Fibroblast of lung (primary cell): ENCODE results near the gene CAMSAP3. TPM values are rescaled to one million over a fixed set of nuclear protein-coding genes. Genes with fewer than 3 reads are reported as not detected.
A peak's percentile ranks its signal among the peaks of the same experiment; 100 is the strongest.

Experiments used
- DNase-seq, 2 donors: peaks; one replicate each; pipeline versions ENCODE4 v3.0.0 to v3.0.0-alpha.2; 2010; ENCODE audit warnings: low read depth in 2 of 2
- H2AFZ ChIP-seq: 2 replicates; pipeline ENCODE4 v1.5.1; 2012; ENCODE audit warnings: low read length, control low read depth, inconsistent platforms
- H3K27ac ChIP-seq: 2 replicates; pipeline ENCODE4 v1.5.1; 2011; ENCODE audit warnings: low read length, control low read depth; ENCODE audit not compliant: insufficient read depth
- H3K27me3 ChIP-seq: 2 replicates; pipeline ENCODE4 v1.5.1; 2011; ENCODE audit warnings: mild to moderate bottlenecking, low read length; ENCODE audit not compliant: control insufficient read depth, insufficient read depth
- H3K36me3 ChIP-seq: 2 replicates; pipeline ENCODE4 v1.5.1; 2011; ENCODE audit warnings: low read length; ENCODE audit not compliant: control insufficient read depth, insufficient read depth
- H3K4me1 ChIP-seq: 2 replicates; pipeline ENCODE4 v1.5.1; 2011; ENCODE audit warnings: low read length; ENCODE audit not compliant: control insufficient read depth, insufficient read depth; ENCODE audit errors: extremely low read depth
- H3K4me2 ChIP-seq: 2 replicates; pipeline ENCODE4 v1.5.1; 2011; ENCODE audit warnings: low read length, control low read depth; ENCODE audit not compliant: insufficient read depth; ENCODE audit errors: extremely low read depth
- H3K4me3 ChIP-seq, 4 experiments: fragments of 200-600 bp in 1 of 4; sonication (generic) in 1 of 4; replicated peaks in 1 of 4; 2 replicates each; pipeline ENCODE4 v1.5.1; 2011 to 2016; ENCODE audit warnings: low read length in 4 of 4, low read depth in 3 of 4, mild to moderate bottlenecking in 3 of 4, control low read depth in 2 of 4, inconsistent platforms in 1 of 4, mixed read lengths in 1 of 4; ENCODE audit not compliant: insufficient read depth in 1 of 4; ENCODE audit errors: control extremely low read depth in 1 of 4
- H3K79me2 ChIP-seq: 2 replicates; pipeline ENCODE4 v1.5.1; 2012; ENCODE audit warnings: mild to moderate bottlenecking, low read length, inconsistent platforms; ENCODE audit not compliant: control insufficient read depth, insufficient read depth
- H3K9ac ChIP-seq: 2 replicates; pipeline ENCODE4 v1.5.1; 2011; ENCODE audit warnings: mild to moderate bottlenecking, low read length, control low read depth; ENCODE audit not compliant: insufficient read depth
- H3K9me3 ChIP-seq: 2 replicates; pipeline ENCODE4 v1.5.1; 2012; ENCODE audit warnings: low read depth, low read length; ENCODE audit not compliant: control insufficient read depth, insufficient read depth
- H4K20me1 ChIP-seq: 2 replicates; pipeline ENCODE4 v1.5.1; 2011; ENCODE audit warnings: low read length; ENCODE audit not compliant: control insufficient read depth, insufficient read depth; ENCODE audit errors: extremely low read depth
- CTCF ChIP-seq, 2 donors: IDR thresholded peaks in 1 of 2; conservative IDR thresholded peaks in 1 of 2; 1 replicate in 1 of 2; 2 replicates in 1 of 2; pipeline ENCODE4 v1.5.1; 2011 to 2012; ENCODE audit warnings: low read length in 2 of 2, control low read depth in 1 of 2, inconsistent platforms in 1 of 2, low read depth in 1 of 2, mild to moderate bottlenecking in 1 of 2
- EZH2 ChIP-seq: IDR thresholded peaks from 2 replicates; pipeline ENCODE4 v1.5.1; 2012; ENCODE audit warnings: low read length, control low read depth, mild to moderate bottlenecking; ENCODE audit errors: missing control alignments
- polyA minus RNA-seq: library from RNA; depleted of rRNA, polyadenylated mRNA; stranded (reverse); fragments of >200 nt; gene quantifications from 2 replicates; pipeline ENCODE4 v1.2.3, GENCODE V29; 2011; ENCODE audit warnings: low replicate concordance
- polyA plus RNA-seq, 2 donors: library from polyadenylated mRNA; depleted of rRNA in 1 of 2; stranded (reverse) in 1 of 2; unstranded in 1 of 2; fragments of >200 nt; gene quantifications; 2 replicates each; pipeline ENCODE4 v1.2.1, GENCODE V29; 2011 to 2012; ENCODE audit warnings: missing spikeins in 1 of 2
- total RNA-seq: library from RNA; depleted of rRNA; stranded (reverse); fragments of >200 nt; gene quantifications from 2 replicates; pipeline ENCODE4 v1.2.1, GENCODE V29; 2014

Gene CAMSAP3
- not detected in 2 replicates for total RNA-seq
- polyA plus RNA-seq: not detected in 2 replicates
- polyA plus RNA-seq (2012): not detected in 2 replicates
- not detected in 2 replicates for polyA minus RNA-seq

GRCh38 chr19:7595466-7596133, at the start of gene CAMSAP3:
Gene CAMSAP3, plus strand, starts transcription at chr19:7595863. Its CDS starts 140 bp downstream, at chr19:7596003.
- Histone ChIP-seq H3K4me3 (peak within 1 kb of the TSS in 1 of 4 experiments; percentile 10), H3K9ac (no peak within 1 kb of the TSS), H4K20me1 (no peaks in the 10 kb centered on the region), H3K79me2 (no peaks in the 10 kb centered on the region), H3K4me1 (no peaks in the 10 kb centered on the region), H3K36me3 (no peaks in the 10 kb centered on the region), H3K27me3 (peaks cover 21% of the 10 kb centered on the region), H3K9me3 (no peaks in the 10 kb centered on the region), H2AFZ (no peak within 1 kb of the TSS), H3K4me2 (no peak within 1 kb of the TSS), H3K27ac (no peak within 1 kb of the TSS)
- TF ChIP-seq EZH2 (peak; percentile 91), CTCF (conservative IDR thresholded peaks at IDR 0.05 in 1 of 2, IDR thresholded peaks at IDR 0.05 in 1 of 2; ENCODE audit: low read depth in 1 of 2, low read length in 2 of 2) (no peak)
- peak in 1 of 2 donors; percentile 1 for DNase-seq

GRCh38 chr19:7545904-7546303, 49.8 kb upstream of the CAMSAP3 start:
- no peak overlapping the region for H2AFZ ChIP-seq
- H4K20me1 ChIP-seq: no peaks in the 10 kb centered on the region
- no peak overlapping the region for H3K27ac ChIP-seq
- no peaks in the 10 kb centered on the region for H3K27me3 ChIP-seq
- no peak for DNase-seq
- no peak overlapping the region for H3K9ac ChIP-seq
- H3K4me3 ChIP-seq: no peak overlapping the region
- H3K4me2 ChIP-seq: no peak overlapping the region
- H3K79me2 ChIP-seq: no peaks in the 10 kb centered on the region
- H3K36me3 ChIP-seq: peaks cover 29% of the 10 kb centered on the region
- no peaks in the 10 kb centered on the region for H3K9me3 ChIP-seq
- TF ChIP-seq EZH2 (no peak), CTCF (conservative IDR thresholded peaks at IDR 0.05 in 1 of 2, IDR thresholded peaks at IDR 0.05 in 1 of 2; ENCODE audit: low read depth in 1 of 2, low read length in 2 of 2) (no peak)
- no peaks in the 10 kb centered on the region for H3K4me1 ChIP-seq

GRCh38 chr19:7547159-7547558, 48.5 kb upstream of the CAMSAP3 start:
- peaks cover 19% of the 10 kb centered on the region for H3K36me3 ChIP-seq
- H3K27ac ChIP-seq: no peak overlapping the region
- no peaks in the 10 kb centered on the region for H3K27me3 ChIP-seq
- no peak for DNase-seq
- no peaks in the 10 kb centered on the region for H3K4me1 ChIP-seq
- H3K9ac ChIP-seq: no peak overlapping the region
- H3K9me3 ChIP-seq: no peaks in the 10 kb centered on the region
- no peaks in the 10 kb centered on the region for H3K79me2 ChIP-seq
- H2AFZ ChIP-seq: no peak overlapping the region
- H4K20me1 ChIP-seq: no peaks in the 10 kb centered on the region
- no peak overlapping the region for H3K4me3 ChIP-seq
- TF ChIP-seq CTCF (conservative IDR thresholded peaks at IDR 0.05 in 1 of 2, IDR thresholded peaks at IDR 0.05 in 1 of 2; ENCODE audit: low read depth in 1 of 2, low read length in 2 of 2) (no peak), EZH2 (no peak)
- no peak overlapping the region for H3K4me2 ChIP-seq
